COLO829 (cell line): ENCODE data around the gene ROBO1.
"Not testable (repeated sequence)": the region's sequence is repeated elsewhere in the genome, so short reads cannot be mapped to it uniquely, and the experiment has no call there.

Experiments used
- DNase-seq: peaks from one replicate; pipeline ENCODE4 v3.0.0; 2012; ENCODE audit warnings: low spot score

Gene ROBO1

DNA sequence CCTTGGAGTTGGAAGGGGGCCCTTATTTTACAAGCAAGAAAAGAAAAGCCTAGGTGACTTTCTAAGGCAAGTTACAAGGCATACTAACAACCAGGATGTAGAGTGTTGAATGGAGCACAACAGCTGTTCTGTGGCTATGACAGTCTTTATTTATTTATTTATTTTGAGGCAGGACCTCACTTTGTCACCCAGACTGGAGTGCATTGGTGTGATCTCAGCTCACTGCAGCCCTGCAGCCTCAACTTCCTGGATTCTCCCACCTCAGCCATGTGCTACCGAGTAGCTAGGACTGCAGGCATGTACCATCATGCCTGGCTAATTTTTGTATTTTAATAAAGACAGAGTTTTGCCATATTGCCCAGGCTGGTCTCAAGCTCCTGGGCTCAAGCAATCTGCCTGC, 973.4 kb downstream of the ROBO1 start:
- DNase-seq = no peak

DNA sequence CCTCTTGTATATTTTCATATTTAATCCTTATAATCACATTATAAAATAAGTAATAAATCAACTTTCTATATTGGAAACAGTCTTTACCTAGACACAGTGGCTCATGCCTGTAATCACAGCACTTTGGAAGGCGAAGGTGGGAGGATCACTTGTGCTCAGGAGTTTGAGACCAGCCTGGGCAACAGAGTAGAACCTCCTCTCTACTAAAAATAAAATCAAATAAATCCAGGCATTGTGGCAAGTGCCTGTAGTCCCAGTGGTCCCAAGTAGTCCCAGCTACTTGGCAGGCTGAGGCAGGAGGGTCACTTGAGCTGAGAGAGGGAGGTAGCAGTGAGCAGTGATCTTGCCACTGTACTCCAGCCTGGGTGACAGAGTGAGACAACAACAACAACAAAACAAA, 975.1 kb downstream of the ROBO1 start:
- DNase-seq = no peak

DNA sequence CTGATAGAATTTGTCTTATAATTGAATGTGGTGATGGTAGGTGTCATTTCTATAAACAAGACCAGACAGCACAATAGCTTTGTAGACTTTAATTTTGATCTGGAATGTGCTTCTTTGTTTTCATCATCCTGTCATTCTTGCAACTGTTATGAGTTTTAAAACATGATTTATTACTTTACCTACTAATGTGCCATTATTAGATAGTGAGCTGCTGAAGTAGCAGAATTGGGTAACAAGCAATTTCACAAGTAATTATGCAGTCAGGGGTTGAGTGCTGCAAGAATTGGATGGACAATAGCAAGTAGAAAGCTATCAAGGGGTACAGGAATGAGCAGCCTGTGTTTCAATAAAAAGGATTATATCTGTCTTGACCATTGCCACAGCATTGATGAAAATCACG, 975.6 kb downstream of the ROBO1 start:
- no peak for DNase-seq

DNA sequence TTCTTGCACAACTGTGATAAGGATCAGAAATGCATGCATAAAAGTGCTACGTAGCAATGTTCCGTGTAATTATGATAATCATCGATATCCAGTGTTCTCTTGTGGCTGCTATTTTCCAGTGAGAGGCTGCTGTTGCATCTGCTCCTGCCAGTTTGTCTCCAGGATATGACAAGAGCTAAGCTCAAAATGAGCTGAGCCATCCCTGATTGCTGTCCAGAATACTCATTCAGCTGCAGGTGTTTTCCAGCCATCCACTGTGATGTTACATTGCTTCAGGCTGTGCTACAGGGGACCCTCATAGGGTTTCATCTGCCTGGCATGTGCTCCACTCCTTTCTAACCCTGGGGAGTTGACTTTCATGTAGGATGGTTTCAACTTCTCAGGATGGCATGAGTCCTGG, 976.0 kb downstream of the ROBO1 start:
- DNase-seq = no peak

DNA sequence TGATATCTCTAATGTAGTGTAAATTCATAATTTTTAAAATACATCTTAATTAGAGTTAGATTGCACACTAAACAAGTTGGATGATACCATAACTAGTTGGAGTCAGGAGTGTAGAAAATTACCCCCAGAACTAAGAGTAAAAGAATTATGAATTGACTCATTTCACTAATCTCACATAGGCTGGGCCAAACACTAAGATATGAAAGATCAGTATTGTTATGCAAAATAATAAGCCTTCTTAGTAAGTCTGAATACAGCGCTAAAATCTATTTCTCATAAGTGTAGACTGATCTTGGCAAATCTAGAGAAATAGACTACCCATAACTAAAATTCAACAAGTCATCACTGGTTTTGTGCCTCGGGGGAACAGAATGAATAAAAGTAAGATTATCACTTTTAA, 979.0 kb downstream of the ROBO1 start:
- DNase-seq = no peak

DNA sequence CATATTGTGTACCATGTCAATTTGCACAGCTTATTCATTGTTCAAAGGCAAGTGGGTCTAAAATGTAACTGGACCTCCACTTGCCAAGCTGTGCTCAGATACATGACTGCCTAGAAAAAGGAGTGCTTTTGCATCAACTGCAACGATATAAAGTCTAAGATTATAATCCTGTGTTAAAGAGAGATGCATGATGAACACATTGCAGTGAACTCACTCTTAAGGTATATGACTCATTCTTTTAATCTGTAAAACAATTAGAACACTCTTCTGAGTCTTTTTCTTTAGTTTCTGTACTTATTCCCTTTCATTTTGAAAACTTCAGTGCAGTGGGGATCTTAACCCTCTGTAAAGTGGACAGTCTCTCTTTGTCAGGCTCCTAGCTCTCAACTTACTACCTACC, 982.8 kb downstream of the ROBO1 start:
- DNase-seq = peak; percentile 8

DNA sequence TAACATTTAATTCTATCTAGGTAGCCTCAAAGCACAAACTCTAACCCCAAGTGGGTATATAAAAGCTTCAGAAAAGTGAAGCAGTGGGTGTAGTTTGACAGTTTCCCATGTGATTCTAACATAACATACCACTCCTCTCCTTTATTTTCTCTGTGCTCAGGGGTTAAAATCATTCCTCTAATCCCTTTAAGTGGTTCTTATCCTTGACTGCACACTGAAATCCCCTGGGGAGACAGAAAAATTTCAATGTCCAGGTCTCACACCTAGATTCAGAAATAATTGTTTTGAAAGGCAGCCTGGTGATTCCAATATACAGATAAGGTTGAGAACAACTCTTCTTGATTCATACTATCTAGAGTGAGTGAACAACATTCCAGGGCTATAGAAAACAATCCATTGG, 986.4 kb downstream of the ROBO1 start:
- DNase-seq = no peak

DNA sequence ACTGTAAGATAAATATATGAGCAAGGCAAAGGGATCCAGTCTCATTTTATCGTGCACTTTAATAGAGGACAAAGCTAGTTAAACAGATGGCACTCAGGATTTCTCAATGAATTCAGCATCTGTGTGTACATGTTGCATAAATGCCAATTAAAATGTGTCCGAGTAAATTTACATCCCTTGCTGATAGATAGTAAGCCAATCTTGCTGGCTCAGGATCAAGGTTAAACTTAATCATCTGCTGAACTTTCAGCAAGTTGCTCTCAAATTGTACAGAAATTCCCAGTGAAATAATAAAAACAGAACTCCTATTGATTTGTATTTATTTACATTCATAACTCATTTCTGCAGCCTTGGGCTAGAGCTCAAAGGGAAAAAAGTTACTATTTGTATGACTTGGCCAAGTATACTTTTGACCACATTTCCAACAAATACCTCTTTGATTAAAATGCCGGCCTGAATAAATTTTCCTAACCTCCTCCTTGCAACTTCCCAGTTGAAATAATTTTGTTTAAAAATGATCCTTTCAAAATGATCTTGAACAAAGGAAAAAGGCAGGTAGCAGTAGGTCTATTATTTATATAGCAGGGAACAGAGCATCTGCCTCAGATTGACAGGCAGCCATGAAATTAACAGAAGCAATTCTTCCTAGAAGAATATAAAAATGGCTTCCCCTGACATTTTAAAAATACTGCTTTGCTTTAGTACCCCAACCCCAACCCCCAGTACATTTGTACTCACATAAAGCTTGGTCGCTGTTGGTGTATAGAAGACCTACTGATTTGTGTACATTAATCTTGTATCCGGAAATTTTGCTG, 1001.9 kb downstream of the ROBO1 start:
- peak; percentile 69 for DNase-seq

DNA sequence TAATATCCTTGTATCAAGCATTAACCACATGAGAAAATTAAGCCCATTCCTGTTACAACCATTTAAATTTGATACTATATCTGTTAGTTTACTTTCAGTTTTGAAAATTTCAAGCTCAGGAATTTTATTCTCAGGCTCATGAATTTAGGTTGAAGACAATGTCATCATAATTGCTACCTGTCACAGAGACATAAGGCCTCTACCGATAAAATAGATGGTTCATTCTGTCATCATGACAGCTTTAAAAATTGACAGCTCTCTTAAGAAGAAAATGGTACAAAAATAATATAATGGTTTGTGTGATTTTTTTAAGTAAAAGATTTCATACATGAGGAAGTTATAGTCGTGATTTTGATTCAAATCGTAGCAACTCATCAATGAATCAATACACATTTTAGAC, 1003.2 kb downstream of the ROBO1 start:
- no peak for DNase-seq

DNA sequence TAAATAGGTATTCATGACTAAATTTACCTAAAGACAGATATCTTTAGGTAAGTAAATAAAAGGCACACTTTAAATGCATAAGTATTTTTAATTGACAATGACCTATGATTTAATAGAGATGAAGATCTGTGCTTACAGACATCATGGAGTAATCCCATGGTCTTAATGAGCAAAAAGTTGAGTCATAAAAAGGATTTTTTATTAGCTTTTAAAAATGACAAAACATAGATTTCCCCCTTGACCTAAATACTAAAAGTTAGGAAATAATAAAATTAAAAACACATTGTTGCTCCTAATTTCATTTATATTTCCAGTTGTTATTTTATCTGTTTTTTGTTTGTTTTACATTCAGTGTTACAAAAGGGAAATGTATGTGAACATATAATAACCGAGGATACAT, 1005.7 kb downstream of the ROBO1 start:
- DNase-seq = no peak

DNA sequence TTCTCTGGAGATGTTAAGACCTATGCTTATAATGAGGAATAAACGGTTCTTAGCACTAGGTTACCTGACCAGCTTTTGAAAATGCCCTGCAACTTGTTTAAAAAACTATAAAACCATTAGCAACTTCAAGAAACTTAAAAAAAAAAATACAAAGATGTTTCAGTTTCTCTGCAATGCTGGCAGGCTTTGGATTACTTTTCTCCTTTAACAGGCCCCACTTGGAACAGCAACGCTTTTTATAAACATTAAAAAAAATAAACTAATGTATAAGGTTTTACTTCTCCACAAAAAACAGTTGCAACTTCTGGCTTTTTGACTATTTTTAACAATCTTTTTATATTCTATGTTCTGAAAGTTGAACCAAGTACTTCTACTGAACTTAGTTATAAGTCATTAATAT, 1006.7 kb downstream of the ROBO1 start:
- no peak for DNase-seq

DNA sequence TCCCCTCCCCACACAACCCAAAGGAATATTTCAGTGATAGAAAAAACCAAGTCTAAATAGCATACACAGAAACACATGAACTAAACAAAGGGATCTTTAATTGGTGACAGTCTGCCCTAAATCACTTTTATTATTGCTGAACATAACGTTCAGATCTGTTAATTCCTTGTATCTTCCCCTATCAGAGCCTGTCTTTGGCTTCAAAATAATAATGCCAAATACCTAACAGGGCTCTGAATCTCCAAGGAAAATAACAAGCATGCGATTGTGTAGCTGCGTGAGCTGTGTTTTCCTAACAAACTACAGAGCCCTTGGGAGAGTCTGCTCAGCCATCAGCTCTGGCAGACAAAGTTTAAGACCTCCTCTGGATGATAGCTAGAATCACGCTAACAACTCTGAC, 1010.1 kb downstream of the ROBO1 start:
- peak; percentile 56 for DNase-seq

DNA sequence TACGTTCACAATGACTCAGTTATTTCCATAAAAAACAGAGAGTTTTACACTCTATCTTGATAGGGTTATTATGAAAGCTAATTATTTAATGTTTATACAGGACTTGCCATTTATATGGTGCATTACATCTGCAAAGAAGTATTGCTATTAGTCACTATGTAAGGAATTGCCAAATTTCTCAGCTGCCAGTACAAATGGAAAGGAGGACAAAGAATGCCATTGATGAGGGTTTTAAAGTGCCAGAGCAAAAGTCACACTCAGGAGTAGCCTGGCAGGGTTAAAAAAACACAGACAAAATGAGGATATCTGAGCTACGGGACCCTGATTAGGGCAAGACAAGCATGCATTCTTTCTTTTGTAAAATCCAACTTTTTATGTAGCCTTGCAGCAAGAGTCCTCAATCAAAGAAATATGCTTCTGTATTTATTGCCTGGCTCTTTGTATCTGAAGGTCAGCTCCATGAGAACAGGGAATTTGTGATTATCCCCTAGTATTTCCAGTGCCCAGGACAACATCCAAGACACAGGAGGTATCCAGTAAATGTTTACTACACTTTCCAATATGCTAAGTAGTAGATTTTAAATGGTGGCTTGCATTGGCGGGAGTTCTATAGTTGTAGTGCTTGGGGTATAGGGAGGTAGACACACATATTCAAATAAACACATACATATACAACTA, 1013.6 kb downstream of the ROBO1 start:
- DNase-seq = peak; percentile 94

DNA sequence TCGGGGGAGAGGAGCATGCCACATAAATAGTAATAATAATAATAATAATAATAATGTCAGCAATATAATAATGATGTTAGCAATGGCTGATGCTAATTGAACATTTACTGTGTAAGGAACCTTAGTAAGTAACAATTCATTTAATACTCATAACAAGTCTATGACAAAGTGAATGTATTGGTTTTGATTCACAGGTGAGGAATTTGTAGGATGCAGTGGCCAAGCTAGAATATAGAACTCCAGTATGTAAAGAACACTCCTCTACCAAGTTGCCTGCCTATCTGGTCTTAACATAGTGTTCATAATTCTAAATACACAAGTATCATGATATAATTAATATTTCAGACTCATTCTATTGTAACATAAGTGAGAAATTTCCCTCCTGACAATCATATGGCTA, 1016.5 kb downstream of the ROBO1 start:
- DNase-seq = no peak

DNA sequence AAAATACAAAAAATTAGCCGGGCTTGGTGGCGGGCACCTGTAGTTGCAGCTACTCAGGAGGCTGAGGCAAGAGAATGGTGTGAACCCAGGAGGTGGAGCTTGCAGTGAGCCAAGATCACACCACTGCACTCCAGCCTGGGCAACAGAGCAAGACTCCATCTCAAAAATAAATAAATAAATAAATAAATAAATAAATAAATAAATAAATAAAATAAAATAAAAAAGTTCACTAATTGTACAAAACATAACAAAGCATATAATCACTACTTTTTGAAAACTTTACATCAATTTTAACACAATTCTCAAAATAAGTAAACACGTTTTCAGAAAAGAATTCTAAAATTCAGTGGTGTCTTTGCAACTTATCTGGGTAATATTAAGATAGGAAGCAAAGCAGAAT, 1017.5 kb downstream of the ROBO1 start:
- DNase-seq = not testable (repeated sequence)

DNA sequence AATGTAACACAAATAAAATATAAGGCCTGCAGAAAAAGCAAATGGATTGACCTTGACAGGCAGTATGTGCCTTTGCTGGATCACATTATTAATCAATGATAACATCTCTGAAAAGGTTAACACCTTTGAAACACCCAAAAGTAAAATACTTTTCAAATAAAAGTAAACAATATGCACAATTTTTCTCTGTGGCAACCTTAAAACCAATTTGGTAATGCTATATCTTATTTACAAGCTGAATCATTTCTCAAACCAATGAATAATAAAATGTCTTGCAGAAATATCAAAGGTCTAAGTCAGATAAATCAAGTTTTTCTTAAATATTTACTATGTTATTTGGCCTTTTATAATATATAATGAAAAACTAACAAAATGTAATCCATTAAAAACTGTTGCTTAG, 1018.7 kb downstream of the ROBO1 start:
- DNase-seq = no peak

DNA sequence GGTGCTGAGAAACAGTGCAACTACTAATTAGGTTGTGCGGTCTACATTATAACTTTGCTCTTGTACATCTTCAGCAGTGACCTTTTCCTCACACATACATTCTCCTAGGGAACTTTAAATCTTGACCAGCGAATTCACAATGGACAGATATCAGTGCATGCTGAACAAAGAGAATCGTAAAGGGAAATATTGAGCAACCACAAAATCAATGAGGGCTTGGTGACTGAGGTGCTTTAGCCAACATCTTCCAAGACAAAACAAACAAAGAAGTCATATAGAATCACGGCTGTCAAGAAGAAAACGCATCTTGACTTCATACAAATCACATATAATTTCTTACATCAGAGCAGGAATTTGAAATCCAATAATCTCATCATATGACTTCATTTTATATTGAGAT, 1022.0 kb downstream of the ROBO1 start:
- DNase-seq = no peak

DNA sequence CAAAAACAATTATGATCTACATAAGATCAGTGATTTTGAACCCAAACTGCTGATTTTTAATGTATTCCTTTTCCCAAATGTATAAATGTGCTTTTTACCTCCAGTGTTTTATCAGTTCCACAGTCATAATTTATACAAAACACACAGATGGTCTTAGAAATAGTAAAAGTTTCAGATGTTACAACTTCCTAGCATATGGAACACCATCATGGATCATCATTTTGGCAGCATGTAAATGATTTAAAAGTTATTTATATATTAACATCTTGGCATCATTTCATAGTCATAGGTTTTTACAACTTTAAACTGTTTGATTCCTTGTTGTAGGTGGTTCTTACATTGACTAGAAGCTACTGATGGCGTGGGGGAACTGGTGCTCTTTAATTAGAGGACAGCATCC, 1025.3 kb downstream of the ROBO1 start:
- DNase-seq = no peak

DNA sequence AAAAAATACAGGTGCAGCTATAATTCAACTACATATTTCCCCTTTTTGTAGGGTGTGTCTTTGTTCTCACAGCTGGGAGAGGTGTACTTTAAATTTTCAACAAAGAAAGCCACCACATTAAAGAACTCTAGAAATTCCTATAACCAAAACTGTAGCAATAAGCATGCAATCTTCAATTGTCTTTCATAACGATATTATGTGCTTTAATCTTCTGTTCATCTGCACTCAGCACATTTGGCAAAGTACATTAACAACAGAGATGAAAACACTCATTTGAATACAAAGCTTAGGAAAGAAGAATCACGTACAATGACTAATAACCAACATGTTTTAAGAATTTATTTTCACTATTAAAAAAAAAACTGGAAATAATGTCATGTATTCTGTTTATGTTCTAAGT, 1025.8 kb downstream of the ROBO1 start:
- no peak for DNase-seq

DNA sequence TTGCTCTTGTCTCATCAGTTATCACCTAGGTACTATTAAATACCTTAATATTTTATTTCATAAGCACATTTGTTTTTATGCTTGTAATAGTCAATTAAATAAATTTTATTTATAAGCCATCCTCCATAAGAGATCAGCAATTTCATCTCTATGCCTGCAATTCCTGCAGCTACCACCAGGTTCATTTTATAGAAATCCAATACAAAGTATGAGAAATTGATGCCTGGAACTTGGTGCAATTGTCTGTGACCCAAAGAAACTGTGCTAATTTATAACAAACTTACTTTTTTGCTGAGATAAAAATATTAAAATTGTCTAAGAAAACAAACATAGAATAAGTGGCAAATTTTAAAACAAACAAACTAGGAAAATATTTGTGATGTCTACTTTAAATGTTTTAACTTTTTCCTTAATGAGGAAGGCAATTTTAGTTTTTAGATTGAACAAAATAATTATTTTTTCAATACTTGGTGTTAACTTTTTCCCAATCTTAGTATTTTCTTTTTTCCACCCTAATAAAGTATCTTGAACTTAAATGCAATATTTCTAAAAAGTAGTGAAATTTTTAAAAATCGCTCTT, 1026.6 kb downstream of the ROBO1 start:
- no peak for DNase-seq

DNA sequence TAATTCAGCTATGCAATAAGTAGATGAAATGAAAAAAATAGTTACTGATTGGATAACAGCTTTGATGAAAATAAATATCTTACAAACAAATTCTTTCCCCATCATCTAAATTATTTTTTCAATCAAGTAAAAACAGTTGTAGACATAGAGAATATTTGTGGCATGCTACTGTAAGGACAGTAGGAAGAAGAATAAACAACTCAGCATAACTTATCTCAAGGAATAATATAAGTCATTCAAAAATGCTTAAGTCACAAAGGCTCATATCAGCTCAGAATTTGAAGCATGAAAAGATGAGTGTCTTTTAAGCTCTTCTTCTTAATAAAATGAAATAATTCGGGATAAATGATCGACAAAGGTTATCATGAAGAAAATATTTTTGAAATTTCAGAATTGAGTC, 1029.0 kb downstream of the ROBO1 start:
- no peak for DNase-seq

DNA sequence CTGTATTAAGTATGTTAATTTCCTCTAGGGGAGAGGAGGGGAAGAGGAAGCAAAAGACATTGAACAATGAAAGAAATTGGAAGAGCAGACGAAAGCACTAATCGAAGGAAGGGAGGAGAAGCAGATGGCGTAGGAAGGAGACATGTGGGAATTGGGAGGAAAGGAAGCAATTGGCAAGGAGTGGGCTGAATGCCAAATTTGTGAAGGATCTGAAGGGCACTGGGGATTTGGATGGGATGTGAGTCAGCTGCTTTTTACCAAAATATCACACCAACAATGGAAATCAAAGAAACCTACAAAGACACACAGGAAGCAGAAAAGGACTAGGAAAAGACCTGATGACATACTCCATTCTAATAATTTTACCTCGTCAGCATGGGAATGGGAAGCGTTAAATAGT, 1029.8 kb downstream of the ROBO1 start:
- peak; percentile 76 for DNase-seq

DNA sequence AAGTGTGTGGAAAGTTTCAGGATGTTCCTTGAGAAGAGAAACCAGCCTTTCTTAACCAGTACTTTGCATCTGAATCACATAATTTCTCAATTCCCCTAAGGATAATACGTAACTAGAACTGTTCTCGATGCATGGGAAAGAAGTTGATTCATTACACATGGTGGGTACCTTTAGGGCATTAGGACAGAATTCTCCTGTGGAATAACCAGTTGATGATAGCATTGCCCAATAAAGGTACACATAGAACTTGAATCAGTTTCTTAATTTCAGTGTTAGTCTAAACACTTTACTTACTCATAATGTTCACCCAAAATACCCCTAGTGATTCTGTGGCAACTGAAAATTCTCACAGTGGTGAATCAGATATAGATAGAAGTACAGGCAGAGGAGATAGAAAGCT, 1030.9 kb downstream of the ROBO1 start:
- no peak for DNase-seq
